ENCODE results near the gene IL6.
"Not testable (repeated sequence)": the region's sequence is repeated elsewhere in the genome, so short reads cannot be mapped to it uniquely, and the experiment has no call there.

Gene IL6

DNA sequence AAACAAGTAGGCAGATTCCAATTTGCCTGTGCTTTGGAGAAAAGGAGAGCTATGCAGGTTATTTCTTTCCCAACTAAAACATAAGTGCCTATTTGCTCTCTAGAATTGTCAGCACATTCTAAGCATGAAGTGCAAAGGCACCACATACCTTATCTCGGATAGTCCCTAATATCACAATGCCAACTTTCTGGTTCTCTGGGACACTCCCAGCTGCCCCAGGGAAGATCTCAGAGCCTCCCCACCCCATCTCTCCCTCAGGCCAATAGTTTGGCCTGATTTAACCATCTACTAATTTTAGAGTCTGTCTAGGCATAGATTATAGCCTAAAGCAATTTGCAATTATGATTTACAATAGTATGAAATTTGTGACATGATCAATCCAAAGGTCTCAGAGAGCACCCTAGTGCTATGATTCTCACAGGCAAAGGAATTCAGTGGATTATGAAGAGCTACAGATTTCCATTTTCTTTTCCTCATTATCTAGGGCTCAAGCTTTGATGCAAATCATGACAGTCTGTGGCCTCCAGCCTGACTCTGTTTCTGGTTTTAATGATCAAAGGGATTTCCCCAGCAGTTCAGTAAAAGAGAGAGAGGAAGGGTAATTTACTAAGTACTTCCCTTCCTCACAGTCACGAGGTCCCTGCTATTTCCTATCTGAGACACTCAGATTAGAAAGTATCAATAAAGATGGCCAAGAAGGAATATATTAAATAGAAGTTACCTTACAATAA lies 29.0 kb upstream of the IL6 start:
- TF ChIP-seq, protein P1, sequence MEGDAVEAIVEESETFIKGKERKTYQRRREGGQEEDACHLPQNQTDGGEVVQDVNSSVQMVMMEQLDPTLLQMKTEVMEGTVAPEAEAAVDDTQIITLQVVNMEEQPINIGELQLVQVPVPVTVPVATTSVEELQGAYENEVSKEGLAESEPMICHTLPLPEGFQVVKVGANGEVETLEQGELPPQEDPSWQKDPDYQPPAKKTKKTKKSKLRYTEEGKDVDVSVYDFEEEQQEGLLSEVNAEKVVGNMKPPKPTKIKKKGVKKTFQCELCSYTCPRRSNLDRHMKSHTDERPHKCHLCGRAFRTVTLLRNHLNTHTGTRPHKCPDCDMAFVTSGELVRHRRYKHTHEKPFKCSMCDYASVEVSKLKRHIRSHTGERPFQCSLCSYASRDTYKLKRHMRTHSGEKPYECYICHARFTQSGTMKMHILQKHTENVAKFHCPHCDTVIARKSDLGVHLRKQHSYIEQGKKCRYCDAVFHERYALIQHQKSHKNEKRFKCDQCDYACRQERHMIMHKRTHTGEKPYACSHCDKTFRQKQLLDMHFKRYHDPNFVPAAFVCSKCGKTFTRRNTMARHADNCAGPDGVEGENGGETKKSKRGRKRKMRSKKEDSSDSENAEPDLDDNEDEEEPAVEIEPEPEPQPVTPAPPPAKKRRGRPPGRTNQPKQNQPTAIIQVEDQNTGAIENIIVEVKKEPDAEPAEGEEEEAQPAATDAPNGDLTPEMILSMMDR (conservative IDR thresholded peaks at IDR 0.05) = no peak
- no peak overlapping the region for H3K27ac ChIP-seq

DNA sequence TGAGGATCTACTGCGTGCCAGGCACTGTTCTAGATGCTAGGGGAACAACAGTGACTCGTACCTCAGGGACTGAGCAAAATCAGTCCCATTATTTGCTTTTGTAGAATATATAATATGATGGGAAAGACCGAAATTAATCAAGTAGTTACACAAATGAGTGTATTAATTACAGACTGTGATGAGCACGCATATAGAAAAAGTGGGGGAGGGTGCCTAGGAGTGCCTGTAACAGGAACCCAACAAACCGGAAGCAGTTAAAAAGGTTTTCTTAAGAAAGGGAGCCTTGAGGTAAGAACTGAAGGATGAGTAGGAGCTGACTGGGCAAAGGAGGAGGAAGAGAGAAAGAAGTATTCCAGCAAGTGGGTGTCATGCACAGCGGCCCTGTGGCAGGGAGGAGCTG lies 28.2 kb upstream of the IL6 start:
- H3K27ac ChIP-seq = no peak overlapping the region
- TF ChIP-seq, protein P1 (conservative IDR thresholded peaks at IDR 0.05) = no peak

DNA sequence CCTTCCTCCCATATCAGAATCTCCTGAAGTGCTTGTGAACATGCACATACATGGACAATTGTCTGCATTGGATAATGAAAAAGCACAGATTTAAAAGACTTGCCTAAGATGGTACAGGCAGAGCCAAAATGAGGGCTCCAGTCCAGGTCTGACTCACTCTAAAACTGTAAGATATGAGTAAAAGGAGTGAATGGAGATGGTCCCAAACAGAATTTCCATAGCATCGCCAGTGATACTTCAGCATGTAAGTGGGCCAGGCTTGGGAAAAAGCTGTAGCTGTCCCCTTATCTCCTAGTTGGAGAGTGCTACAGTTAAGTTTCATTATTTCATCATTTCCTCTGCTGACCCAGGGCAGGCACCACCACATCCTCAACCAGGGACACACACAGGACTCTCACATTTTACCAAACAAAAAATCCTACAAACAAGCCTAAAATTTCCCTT lies 26.4 kb upstream of the IL6 start:
- H3K27ac ChIP-seq = no peak overlapping the region
- TF ChIP-seq, protein P1 (conservative IDR thresholded peaks at IDR 0.05) = no peak

DNA sequence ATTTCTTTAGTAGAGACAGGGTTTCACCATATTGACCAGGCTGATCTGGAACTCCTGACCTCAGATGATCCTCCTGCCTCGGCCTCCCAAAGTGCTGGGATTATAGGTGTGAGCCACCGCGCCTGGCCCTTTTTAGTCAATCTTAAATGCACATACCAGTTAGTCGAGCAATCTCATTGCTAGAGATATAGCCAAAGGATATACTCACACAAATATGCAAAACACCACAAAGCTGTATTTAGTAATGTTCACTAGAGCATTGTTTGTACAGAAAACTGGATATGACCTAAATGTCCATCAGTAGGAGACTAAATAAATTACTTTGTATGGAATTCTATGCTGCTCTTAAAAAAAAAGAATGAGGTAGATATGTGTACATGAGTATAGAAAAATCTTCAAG lies 24.5 kb upstream of the IL6 start:
- no peak overlapping the region for H3K27ac ChIP-seq
- TF ChIP-seq, protein P1 (conservative IDR thresholded peaks at IDR 0.05) = no peak

DNA sequence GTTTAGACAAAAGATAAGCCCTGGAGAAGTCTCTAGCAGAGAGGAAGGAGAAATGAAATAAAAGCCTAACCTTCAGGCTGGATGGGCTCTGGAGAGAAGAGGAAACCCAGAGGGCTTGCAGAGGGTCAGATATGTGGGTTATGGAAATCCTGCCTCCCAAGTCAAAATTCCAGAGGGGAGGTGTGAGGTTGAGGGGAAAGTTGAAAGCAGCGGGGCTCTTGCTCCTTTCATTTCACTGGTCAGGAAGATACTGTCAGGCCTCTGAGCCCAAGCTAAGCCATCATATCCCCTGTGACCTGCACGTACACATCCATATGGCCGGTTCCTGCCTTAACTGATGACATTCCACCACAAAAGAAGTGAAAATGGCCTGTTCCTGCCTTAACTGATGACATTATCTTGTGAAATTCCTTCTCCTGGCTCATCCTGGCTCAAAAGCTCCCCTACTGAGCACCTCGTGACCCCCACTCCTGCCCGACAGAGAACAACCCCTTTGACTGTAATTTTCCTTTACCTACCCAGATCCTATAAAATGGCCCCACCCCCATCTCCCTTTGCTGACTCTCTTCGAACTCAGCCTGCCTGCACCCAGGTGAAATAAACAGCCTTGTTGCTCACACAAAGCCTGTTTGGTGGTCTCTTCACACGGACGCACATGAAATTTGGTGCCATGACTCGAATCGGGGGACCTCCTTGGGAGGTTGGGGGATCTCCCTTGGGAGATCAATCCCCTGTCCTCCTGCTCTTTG lies 23.7 kb upstream of the IL6 start:
- not testable (repeated sequence) for H3K27ac ChIP-seq

DNA sequence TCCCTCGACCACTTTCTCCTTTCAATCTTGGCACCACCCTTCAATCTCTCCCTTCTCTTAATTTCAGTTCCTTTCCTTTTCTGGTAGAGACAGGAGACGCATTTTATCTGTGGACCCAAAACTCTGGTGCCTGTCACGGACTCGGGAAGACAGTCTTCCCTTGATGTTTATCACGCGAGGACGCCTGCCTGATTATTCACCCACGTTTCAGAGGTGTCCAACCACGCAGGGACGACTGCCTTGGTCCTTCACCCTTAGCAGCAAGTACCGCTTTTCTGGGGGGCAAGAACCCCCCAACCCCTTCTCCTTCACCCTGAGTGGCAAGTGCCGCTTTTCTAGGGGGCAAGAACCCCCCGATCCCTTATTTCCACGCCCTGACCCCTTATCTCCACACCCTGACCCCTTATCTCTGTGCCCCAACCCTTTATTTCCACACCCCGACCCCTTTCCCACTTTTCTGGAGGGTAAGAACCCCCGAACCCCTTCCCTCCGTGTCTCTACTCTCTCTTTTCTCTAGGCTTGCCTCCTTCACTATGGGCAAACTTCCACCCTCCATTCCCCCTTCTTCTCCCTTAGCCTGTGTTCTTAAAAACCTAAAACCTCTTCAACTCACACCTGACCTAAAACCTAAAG lies 22.9 kb upstream of the IL6 start:
- H3K27ac ChIP-seq = not testable (repeated sequence)

DNA sequence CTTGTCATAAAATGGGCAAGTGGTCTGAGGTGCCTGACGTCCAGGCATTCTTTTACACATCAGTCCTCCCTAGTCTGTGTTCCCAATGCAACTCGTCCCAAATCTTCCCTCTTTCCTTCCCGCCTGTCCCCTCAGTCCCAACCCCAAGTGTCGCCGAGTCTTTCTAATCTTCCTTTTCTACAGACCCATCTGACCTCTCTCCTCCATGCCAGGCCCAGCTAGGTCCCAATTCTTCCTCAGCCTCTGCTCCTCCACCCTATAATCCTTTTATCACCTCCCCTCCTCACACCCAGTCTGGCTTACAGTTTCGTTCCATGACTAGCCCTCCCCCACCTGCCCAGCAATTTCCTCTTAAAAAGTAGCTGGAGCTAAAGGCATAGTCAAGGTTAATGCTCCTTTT lies 22.3 kb upstream of the IL6 start:
- H3K27ac ChIP-seq = not testable (repeated sequence)

DNA sequence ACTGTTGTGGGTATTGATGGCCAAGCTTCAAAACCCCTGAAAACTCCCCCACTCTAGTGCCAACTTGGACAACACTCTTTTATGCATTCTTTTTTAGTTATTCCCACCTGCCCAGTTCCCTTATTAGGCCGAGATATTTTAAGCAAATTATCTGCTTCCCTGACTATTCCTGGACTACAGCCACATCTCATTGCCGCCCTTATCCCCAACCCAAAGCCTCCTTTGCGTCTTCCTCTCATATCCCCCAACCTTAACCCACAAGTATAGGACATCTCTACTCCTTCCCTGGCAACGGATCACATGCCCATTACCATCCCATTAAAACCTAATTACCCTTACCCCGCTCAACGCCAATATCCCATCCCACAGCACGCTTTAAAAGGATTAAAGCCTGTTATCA lies 21.1 kb upstream of the IL6 start:
- H3K27ac ChIP-seq = not testable (repeated sequence)

DNA sequence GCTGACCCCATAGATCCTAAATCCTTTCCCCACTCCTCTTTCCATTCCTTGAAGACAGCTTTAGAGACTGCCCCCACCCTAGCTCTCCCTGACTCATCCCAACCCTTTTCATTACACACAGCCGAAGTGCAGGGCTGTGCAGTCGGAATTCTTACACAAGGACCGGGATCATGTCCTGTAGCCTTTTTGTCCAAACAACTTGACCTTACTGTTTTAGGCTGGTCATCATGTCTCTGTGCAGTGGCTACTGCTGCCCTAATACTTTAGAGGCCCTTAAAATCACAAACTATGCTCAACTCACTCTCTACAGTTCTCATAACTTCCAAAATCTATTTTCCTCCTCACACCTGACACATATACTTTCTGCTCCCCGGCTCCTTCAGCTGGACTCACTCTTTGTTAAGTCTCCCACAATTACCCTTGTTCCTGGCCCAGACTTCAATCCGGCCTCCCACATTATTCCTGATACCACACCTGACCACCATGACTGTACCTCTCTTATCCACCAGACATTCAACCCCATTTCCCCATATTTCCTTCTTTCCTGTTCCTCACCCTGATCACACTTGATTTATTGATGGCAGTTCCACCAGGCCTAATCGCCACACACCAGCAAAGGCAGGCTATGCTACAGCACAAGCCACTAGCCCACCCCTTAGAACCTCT lies 19.8 kb upstream of the IL6 start:
- H3K27ac ChIP-seq = not testable (repeated sequence)

DNA sequence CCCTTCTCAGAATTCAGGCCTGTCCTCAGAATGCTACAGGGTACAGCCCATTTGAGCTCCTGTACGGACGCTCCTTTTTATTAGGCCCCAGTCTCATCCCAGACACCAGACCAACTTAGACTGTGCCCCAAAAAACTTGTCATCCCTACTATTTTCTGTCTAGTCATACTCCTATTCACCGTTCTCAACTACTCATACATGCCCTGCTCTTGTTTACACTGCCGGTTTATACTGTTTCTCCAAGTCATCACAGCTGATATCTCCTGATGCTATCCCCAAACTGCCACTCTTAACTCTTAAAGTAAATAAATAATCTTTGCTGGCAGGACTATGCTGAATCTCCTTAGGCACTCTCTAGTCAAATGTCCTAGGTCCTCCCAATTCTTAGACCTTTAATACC lies 18.8 kb upstream of the IL6 start:
- not testable (repeated sequence) for H3K27ac ChIP-seq

DNA sequence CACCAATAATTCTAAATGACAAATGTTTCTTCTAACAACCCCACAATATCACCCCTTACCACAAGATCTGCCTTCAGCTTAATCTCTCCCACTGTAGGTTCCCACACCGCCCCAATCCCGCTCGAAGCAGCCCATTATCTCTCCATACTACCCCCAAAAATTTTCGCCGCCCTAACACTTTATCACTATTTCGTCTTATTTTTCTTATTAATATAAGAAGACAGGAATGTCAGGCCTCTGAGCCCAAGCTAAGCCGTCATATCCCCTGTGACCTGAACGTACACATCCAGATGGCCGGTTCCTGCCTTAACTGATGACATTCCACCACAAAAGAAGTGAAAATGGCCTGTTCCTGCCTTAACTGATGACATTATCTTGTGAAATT lies 18.3 kb upstream of the IL6 start:
- not testable (repeated sequence) for H3K27ac ChIP-seq

DNA sequence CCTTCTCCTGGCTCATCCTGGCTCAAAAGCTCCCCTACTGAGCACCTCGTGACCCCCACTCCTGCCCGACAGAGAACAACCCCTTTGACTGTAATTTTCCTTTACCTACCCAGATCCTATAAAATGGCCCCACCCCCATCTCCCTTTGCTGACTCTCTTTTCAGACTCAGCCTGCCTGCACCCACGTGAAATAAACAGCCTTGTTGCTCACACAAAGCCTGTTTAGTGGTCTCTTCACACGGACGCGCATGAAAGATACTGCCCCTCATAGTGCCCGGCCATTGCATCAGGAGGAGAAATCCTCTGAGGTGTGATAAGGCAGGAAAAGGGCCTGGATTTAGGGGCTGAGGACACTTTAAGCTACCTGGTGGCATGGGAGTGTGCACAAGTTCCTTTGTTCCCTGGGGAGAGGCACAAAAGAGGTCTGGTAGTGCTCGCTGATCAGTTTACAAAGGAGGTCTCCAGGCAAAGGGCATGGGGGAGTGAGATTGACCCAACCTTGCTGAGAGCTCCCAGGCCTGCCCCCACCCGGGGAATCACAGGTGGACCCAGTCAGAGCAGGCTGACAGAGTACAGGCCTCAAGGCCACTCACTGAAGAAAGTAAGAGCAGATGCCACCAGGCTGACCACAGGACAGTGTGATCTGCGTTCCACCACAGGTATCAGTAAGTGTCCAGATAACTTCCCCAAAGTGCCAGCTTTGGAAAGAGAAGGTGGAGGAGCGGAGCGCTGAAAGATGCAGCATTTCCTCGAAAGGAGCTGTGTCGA lies 17.8 kb upstream of the IL6 start:
- not testable (repeated sequence) for H3K27ac ChIP-seq

Measured in VCaP (cell line).